22Rv1 (cell line): ENCODE results near the gene ZNF649.
A peak's percentile ranks its signal among the peaks of the same experiment; 100 is the strongest.

Source experiments
- CTCF ChIP-seq: fragments of 450-650 bp; IDR thresholded peaks from 2 replicates; pipeline ENCODE4 v1.5.1; 2017; ENCODE audit warnings: mild to moderate bottlenecking
- ZFX ChIP-seq: fragments of 450-650 bp; IDR thresholded peaks from 2 replicates; pipeline ENCODE4 v1.6.1; 2017; ENCODE audit warnings: antibody characterized with exemption, borderline replicate concordance

GRCh38 chr19:51904331-51905165 lies at the start of gene ZNF649:
- TF ChIP-seq CTCF (peak; percentile 22), ZFX (no peak)
